GM12878 (cell line): ENCODE measurements around the gene TMEM37. TPM values are rescaled to one million over a fixed set of nuclear protein-coding genes. Genes with fewer than 3 reads are reported as not detected.

Source experiments
- ATAC-seq: fragments of 200-7000 bp; cut with Tn5 transposase; 3 replicates; pipeline ENCODE4 v1.9.1; 2020; ENCODE audit warnings: mild to moderate bottlenecking, moderate library complexity
- BruUV-seq: library from RNA; stranded (reverse); fragments of 400-500 nt; replicated peaks from 2 replicates; lab custom pipeline; 2021; lab: Mats Ljungman, UMichigan
- CTCF ChIA-PET: fragments of 300-600 bp; sonication (Branson Sonifier 250); formaldehyde crosslinking; extraction: SDS; loops from one replicate; lab custom pipeline; 2021; ENCODE audit warnings: inconsistent platforms; lab: Yijun Ruan, JAX
- POLR2A ChIA-PET: fragments of 350-600 bp; formaldehyde crosslinking; extraction: SDS; loops from one replicate; lab custom pipeline; 2021; ENCODE audit warnings: inconsistent platforms; lab: Charles Lee
- RAD21 ChIA-PET: fragments of 300-600 bp; sonication (Branson Sonifier 250); formaldehyde crosslinking; loops from one replicate; lab custom pipeline; 2023; ENCODE audit warnings: antibody characterized with exemption; ENCODE audit not compliant: unreplicated experiment; lab: Charles Lee
- SMC1A ChIA-PET: fragments of 300-600 bp; sonication (Branson Sonifier 250); formaldehyde crosslinking; loops from one replicate; lab custom pipeline; 2023; ENCODE audit not compliant: unreplicated experiment, uncharacterized antibody; lab: Charles Lee
- DNase-seq: peaks from one replicate; pipeline ENCODE4 v3.0.0-alpha.2; 2011; ENCODE audit warnings: low read depth, low spot score
- FAIRE-seq: peaks from 3 replicates; lab custom pipeline; 2011; peaks lifted over from hg19 to GRCh38; lab: Jason Lieb, UNC
- H2AFZ ChIP-seq: 2 replicates; pipeline ENCODE4 v1.6.0; 2011; ENCODE audit warnings: low read depth, low read length, control low read depth; ENCODE audit not compliant: control insufficient read depth
- H3K27ac ChIP-seq: 2 replicates; pipeline ENCODE4 v1.5.1; 2011; ENCODE audit warnings: control low read depth; ENCODE audit not compliant: control insufficient read depth, insufficient read depth
- H3K27me3 ChIP-seq, 2 experiments: replicated peaks in 1 of 2; 2 replicates each; pipeline versions ENCODE4 v1.6.0 to v1.6.1; 2011; ENCODE audit warnings: low read length in 1 of 2; ENCODE audit not compliant: control insufficient read depth in 2 of 2, insufficient read depth in 2 of 2
- H3K36me3 ChIP-seq, 2 experiments: 2 replicates each; pipeline ENCODE4 v1.5.1; 2011; ENCODE audit warnings: low read length in 1 of 2; ENCODE audit not compliant: control insufficient read depth in 2 of 2, insufficient read depth in 2 of 2
- H3K4me1 ChIP-seq: 2 replicates; pipeline ENCODE4 v1.6.1; 2011; ENCODE audit warnings: mild to moderate bottlenecking, low read length, moderate library complexity, mixed read lengths; ENCODE audit not compliant: control insufficient read depth, insufficient read depth
- H3K4me2 ChIP-seq: 2 replicates; pipeline ENCODE4 v1.6.0; 2011; ENCODE audit warnings: control low read depth; ENCODE audit not compliant: control insufficient read depth, insufficient read depth
- H3K4me3 ChIP-seq: fragments of 200-600 bp; sonication (generic); 2 replicates; pipeline ENCODE4 v1.5.1; 2016
- H3K79me2 ChIP-seq: 2 replicates; pipeline ENCODE4 v1.6.0; 2011; ENCODE audit warnings: low read length; ENCODE audit not compliant: control insufficient read depth, insufficient read depth
- H3K9ac ChIP-seq: 2 replicates; pipeline ENCODE4 v1.8.0; 2011; ENCODE audit warnings: low read length, control low read depth, mixed read lengths; ENCODE audit not compliant: control insufficient read depth, insufficient read depth
- H3K9me3 ChIP-seq: replicated peaks from 3 replicates; pipeline ENCODE4 v1.5.1; 2011; ENCODE audit warnings: mild to moderate bottlenecking, low read length; ENCODE audit not compliant: control insufficient read depth, insufficient read depth
- H4K20me1 ChIP-seq: 2 replicates; pipeline ENCODE4 v1.6.0; 2011; ENCODE audit not compliant: control insufficient read depth, insufficient read depth
- BACH1 ChIP-seq: fragments of 450-650 bp; IDR thresholded peaks from 2 replicates; pipeline ENCODE4 v1.6.1; 2017; ENCODE audit warnings: mild to moderate bottlenecking, borderline replicate concordance
- CBX3 ChIP-seq: fragments of 200-600 bp; sonication (generic); IDR thresholded peaks from 2 replicates; pipeline ENCODE4 v1.6.1; 2016; ENCODE audit warnings: low read depth, borderline replicate concordance
- CTCF ChIP-seq, 3 experiments: IDR thresholded peaks in 2 of 3; conservative IDR thresholded peaks in 1 of 3; 2 replicates each; pipeline ENCODE4 v1.5.1; 2011; ENCODE audit warnings: low read depth in 3 of 3, low read length in 3 of 3, mild to moderate bottlenecking in 3 of 3, control low read depth in 2 of 3, moderate library complexity in 2 of 3, inconsistent platforms in 1 of 3, mixed read lengths in 1 of 3; ENCODE audit not compliant: control insufficient read depth in 2 of 3, insufficient read depth in 1 of 3; ENCODE audit errors: extremely low read depth in 1 of 3
- DPF2 ChIP-seq: fragments of 450-650 bp; IDR thresholded peaks from 2 replicates; pipeline ENCODE4 v1.6.1; 2017; ENCODE audit warnings: mild to moderate bottlenecking
- EGR1 ChIP-seq, 2 experiments: IDR thresholded peaks; 1 replicate in 1 of 2; 2 replicates in 1 of 2; pipeline ENCODE4 v1.6.1; 2011 to 2012; ENCODE audit warnings: low read depth in 2 of 2, low read length in 2 of 2, borderline replicate concordance in 1 of 2, mild to moderate bottlenecking in 1 of 2, moderate library complexity in 1 of 2
- HDAC6 ChIP-seq: fragments of 200-600 bp; sonication (generic); IDR thresholded peaks from one replicate; pipeline ENCODE4 v1.8.0; 2017; ENCODE audit warnings: antibody characterized with exemption; ENCODE audit not compliant: unreplicated experiment
- NFYB ChIP-seq: IDR thresholded peaks from 2 replicates; pipeline ENCODE4 v1.6.1; 2011; ENCODE audit warnings: low read depth, mild to moderate bottlenecking, low read length, improper control_type of control experiment, moderate library complexity; ENCODE audit not compliant: insufficient read depth
- NR2F1 ChIP-seq: fragments of 450-650 bp; conservative IDR thresholded peaks from 2 replicates; pipeline ENCODE4 v1.6.1; 2017; ENCODE audit warnings: mild to moderate bottlenecking
- RELB ChIP-seq: fragments of 450-650 bp; IDR thresholded peaks from 2 replicates; pipeline ENCODE4 v1.6.1; 2017; ENCODE audit warnings: low read depth, mild to moderate bottlenecking, moderate library complexity
- SREBF1 ChIP-seq: IDR thresholded peaks from 2 replicates; pipeline ENCODE4 v1.6.1; 2012; ENCODE audit warnings: mild to moderate bottlenecking, low read length
- TBL1XR1 ChIP-seq: IDR thresholded peaks from 2 replicates; pipeline ENCODE4 v1.6.1; 2012; ENCODE audit warnings: low read depth, low read length, improper control_type of control experiment
- ZNF24 ChIP-seq: fragments of 450-650 bp; IDR thresholded peaks from 2 replicates; pipeline ENCODE4 v1.6.1; 2017; ENCODE audit warnings: antibody characterized with exemption, mild to moderate bottlenecking
- ZNF622 ChIP-seq: fragments of 450-650 bp; IDR thresholded peaks from 2 replicates; pipeline ENCODE4 v1.6.1; 2017; ENCODE audit warnings: mild to moderate bottlenecking, inconsistent platforms
- WGBS: methylation state at CpG from one replicate; pipeline ENCODE4 v1.1.6; 2016; ENCODE audit warnings: low lambda C conversion rate; ENCODE audit not compliant: insufficient replicate concordance, insufficient coverage; ENCODE audit errors: missing lambda C conversion rate; 5-methylcytosine and 5-hydroxymethylcytosine counted together
- in situ Hi-C: fragments of 300-500 bp; cut with MboI; formaldehyde crosslinking; loops from 9 replicates; pipeline ENCODE4 v1.14.3; 2018; ENCODE audit warnings: mixed read lengths
- intact Hi-C: fragments of 100-400 bp; cut with micrococcal nuclease; formaldehyde crosslinking; loops from one replicate; pipeline ENCODE4 v1.14.2; 2022; ENCODE audit not compliant: unreplicated experiment
- polyA plus RNA-seq, 11 experiments: library from polyadenylated mRNA; depleted of rRNA in 4 of 11; unstranded in 6 of 11; stranded (reverse) in 5 of 11; fragments of >200 nt; fragmentation: Nextera tagmentation in 4 of 11; fragmentation: Illumina TruSeq in 1 of 11; extraction: Ambion mirVana in 4 of 11; extraction: Trizol in 1 of 11; gene quantifications; 1 replicate in 1 of 11; 2 replicates in 10 of 11; pipeline versions ENCODE4 v1.2.1 to v1.2.3, GENCODE V29; 2011 to 2016; ENCODE audit warnings: inconsistent platforms in 2 of 11, missing spikeins in 2 of 11, low read depth in 1 of 11
- total RNA-seq, 4 experiments: library from RNA; depleted of rRNA in 3 of 4; stranded (reverse); fragments of >200 nt in 3 of 4; fragmentation: Illumina TruSeq in 1 of 4; extraction: Trizol in 1 of 4; gene quantifications; 2 replicates each; pipeline versions ENCODE4 v1.2.1 to v1.2.3, GENCODE V29; 2013 to 2021

TMEM37 gene
- total and polyA plus RNA-seq, 10 of the 15 experiments (the other 5 are each of a cell fraction or from before 2014, with no cell fraction given), result 0.07 to 0.67 (median 0.24) TPM; not detected in 3

- intact Hi-C loops, result no loop called here
- no peak for DNase-seq
These were observed 53.9 kb downstream of the TMEM37 start for GRCh38 chr2:119485336-119486110.

GRCh38 chr2:119486196-119486827 is 54.7 kb downstream of the TMEM37 start:
- no TSS peak for BruUV-seq
- Histone ChIP-seq H3K9me3 (no peaks in the 10 kb centered on the region), H3K9ac (no peak overlapping the region), H3K4me1 (no peaks in the 10 kb centered on the region), H3K27me3 (no peaks in the 10 kb centered on the region; a peak in 1 of 4 replicates), H4K20me1 (peaks cover 2% of the 10 kb centered on the region; the same call in 1 of the 2 replicates), H3K4me3 (no peak overlapping the region), H2AFZ (no peak overlapping the region), H3K36me3 (no peaks in the 10 kb centered on the region), H3K27ac (no peak overlapping the region), H3K79me2 (no peaks in the 10 kb centered on the region), H3K4me2 (no peak overlapping the region)
- no peak for DNase-seq
- no peak for FAIRE-seq
- intact Hi-C loops (no loop called here), in situ Hi-C loops (loop anchor here (10.0 kb wide), 1 partner anchor 602 kb away; no protein-coding TSS in a partner anchor)
- ChIA-PET SMC1A (interaction anchor here (1.0 kb wide), 1 partner anchor 8 kb away, joined by 3 read pairs; no protein-coding TSS in a partner anchor), CTCF (interaction anchor here (0.8 to 3.3 kb wide), 9 partner anchors 9 to 79 kb away, joined by 3 to 31 read pairs (median 4); no protein-coding TSS in a partner anchor), POLR2A (no interaction called here), RAD21 (interaction anchor here (1.1 kb wide), 1 partner anchor 605 kb away, joined by 3 read pairs; no protein-coding TSS in a partner anchor)
- 23% methylated on average over 10 of the region's 10 CpGs for WGBS
- ATAC-seq, result no peak
- TF ChIP-seq SREBF1 (no peak), NR2F1 (no peak), ZNF24 (no peak), CBX3 (no peak), CTCF (IDR thresholded peaks at IDR 0.05 in 2 of 3, conservative IDR thresholded peaks at IDR 0.05 in 1 of 3; ENCODE audit: control insufficient read depth in 2 of 3, extremely low read depth in 1 of 3, insufficient read depth in 1 of 3, low read depth in 3 of 3, low read length in 3 of 3) (no peak), EGR1 (IDR thresholded peaks at IDR 0.05; ENCODE audit: borderline replicate concordance in 1 of 2, low read depth in 2 of 2, low read length in 2 of 2) (no peak), HDAC6 (no peak), RELB (no peak)

More at GRCh38 chr2:119485336-119486110, 53.9 kb downstream of the TMEM37 start:
- H3K79me2 ChIP-seq, result no peaks in the 10 kb centered on the region
- ChIA-PET RAD21 (interaction anchor here (0.6 to 1.1 kb wide), 2 partner anchors 27 to 604 kb away, joined by 3 to 6 read pairs; no protein-coding TSS in a partner anchor), POLR2A (no interaction called here), CTCF (interaction anchor here (0.8 to 3.3 kb wide), 8 partner anchors 8 to 79 kb away, joined by 3 to 31 read pairs (median 4); no protein-coding TSS in a partner anchor), SMC1A (interaction anchor here (1.0 kb wide), 1 partner anchor 9 kb away, joined by 3 read pairs; no protein-coding TSS in a partner anchor)
- peaks cover 2% of the 10 kb centered on the region; the same call in 1 of the 2 replicates for H4K20me1 ChIP-seq
- WGBS, result 42% methylated on average over 12 of the region's 12 CpGs
- H3K27me3 ChIP-seq, result no peaks in the 10 kb centered on the region; a peak in 1 of 4 replicates
- H3K4me2 ChIP-seq, result no peak overlapping the region
- H3K4me3 ChIP-seq, result no peak overlapping the region
- no TSS peak for BruUV-seq
- H2AFZ ChIP-seq, result no peak overlapping the region
- ATAC-seq, result no peak
- no peak for TF ChIP-seq ZNF622
- no peak for TF ChIP-seq DPF2
- TF ChIP-seq BACH1, result no peak
- TF ChIP-seq NFYB, result no peak
- no peak for TF ChIP-seq TBL1XR1
- no peaks in the 10 kb centered on the region for H3K4me1 ChIP-seq
- no peak for FAIRE-seq
- H3K9ac ChIP-seq, result no peak overlapping the region
- in situ Hi-C loops, result loop anchor here (10.0 kb wide), 1 partner anchor 601 kb away; no protein-coding TSS in a partner anchor
- no peaks in the 10 kb centered on the region for H3K9me3 ChIP-seq
- no peak overlapping the region for H3K27ac ChIP-seq
- H3K36me3 ChIP-seq, result no peaks in the 10 kb centered on the region
